Neural cell (in vitro differentiated cells): ENCODE measurements around the gene RPS6KA2. TPM values are rescaled to one million over a fixed set of nuclear protein-coding genes. Genes with fewer than 3 reads are reported as not detected.

Source experiments
- H2AFZ ChIP-seq: fragments of 200-600, 300-800 bp; sonication (generic), shearing (Covaris generic); 2 replicates; pipeline ENCODE4 v1.6.0; 2014; ENCODE audit warnings: low read depth, mild to moderate bottlenecking, antibody characterized with exemption, low read length, moderate library complexity
- H3F3A ChIP-seq: fragments of 200-600 bp; shearing (Covaris generic); 2 replicates; pipeline ENCODE4 v1.6.1; 2016; ENCODE audit warnings: mild to moderate bottlenecking, moderate library complexity, mixed read lengths, antibody characterized with exemption, low read length; ENCODE audit not compliant: insufficient read depth, poor library complexity, severe bottlenecking
- H3K27ac ChIP-seq: fragments of 200-600, 300-800 bp; sonication (generic), shearing (Covaris generic); 2 replicates; pipeline ENCODE4 v1.5.1; 2014; ENCODE audit warnings: mild to moderate bottlenecking, low read length, moderate library complexity
- H3K27me3 ChIP-seq: fragments of 300-800, 200-600 bp; sonication (generic), shearing (Covaris generic); 2 replicates; pipeline ENCODE4 v1.6.0; 2014; ENCODE audit warnings: mild to moderate bottlenecking, low read depth, low read length, moderate library complexity; ENCODE audit not compliant: insufficient read depth
- H3K36me3 ChIP-seq: fragments of 300-800, 200-600 bp; sonication (generic), shearing (Covaris generic); 2 replicates; pipeline ENCODE4 v1.5.1; 2014; ENCODE audit warnings: mild to moderate bottlenecking, antibody characterized with exemption, low read length, moderate library complexity; ENCODE audit not compliant: insufficient read depth
- H3K4me2 ChIP-seq: fragments of 300-800, 200-600 bp; sonication (generic), shearing (Covaris generic); 2 replicates; pipeline ENCODE4 v1.6.0; 2014; ENCODE audit warnings: mild to moderate bottlenecking, low read length
- H3K4me3 ChIP-seq: fragments of 300-800, 200-600 bp; sonication (generic), shearing (Covaris generic); 2 replicates; pipeline ENCODE4 v1.5.1; 2014; ENCODE audit warnings: mild to moderate bottlenecking, low read length, moderate library complexity
- H3K79me2 ChIP-seq: fragments of 200-600 bp; shearing (Covaris generic); replicated peaks from 2 replicates; pipeline ENCODE4 v1.6.0; 2014; ENCODE audit warnings: mild to moderate bottlenecking, low read length, moderate library complexity; ENCODE audit not compliant: insufficient read depth
- H3K9ac ChIP-seq: fragments of 300-800, 200-600 bp; sonication (generic), shearing (Covaris generic); 2 replicates; pipeline ENCODE4 v1.6.1; 2016; ENCODE audit warnings: mild to moderate bottlenecking, low read length, mixed read lengths
- H3K9me2 ChIP-seq: fragments of 200-600 bp; shearing (Covaris generic); 2 replicates; pipeline ENCODE4 v1.6.1; 2016; ENCODE audit warnings: mild to moderate bottlenecking, low read length, mixed read lengths; ENCODE audit not compliant: insufficient read depth
- H3K9me3 ChIP-seq: fragments of 200-600, 300-800 bp; sonication (generic), shearing (Covaris generic); 2 replicates; pipeline ENCODE4 v1.6.1; 2016; ENCODE audit warnings: mild to moderate bottlenecking, mixed run types, low read length, moderate library complexity, mixed read lengths
- H4K20me1 ChIP-seq: fragments of 200-600 bp; shearing (Covaris generic); 2 replicates; pipeline ENCODE4 v1.6.1; 2016; ENCODE audit warnings: mild to moderate bottlenecking, mixed run types; ENCODE audit not compliant: insufficient read depth
- CTCF ChIP-seq: fragments of 450-650 bp; IDR thresholded peaks from 2 replicates; pipeline ENCODE4 v1.5.1; 2014; ENCODE audit warnings: antibody characterized with exemption, mild to moderate bottlenecking, moderate library complexity; ENCODE audit not compliant: poor library complexity, severe bottlenecking
- EP300 ChIP-seq: fragments of 450-650 bp; conservative IDR thresholded peaks from 2 replicates; pipeline ENCODE4 v1.6.1; 2014; ENCODE audit warnings: antibody characterized with exemption, mild to moderate bottlenecking, moderate library complexity; ENCODE audit not compliant: poor library complexity, severe bottlenecking
- EZH2 ChIP-seq: fragments of 200-600, 300-800 bp; shearing (Covaris generic), sonication (generic); IDR thresholded peaks from 2 replicates; pipeline ENCODE4 v1.6.1; 2014; ENCODE audit warnings: antibody characterized with exemption, low read length, borderline replicate concordance, mild to moderate bottlenecking; ENCODE audit not compliant: insufficient read depth, poor library complexity, severe bottlenecking
- MXI1 ChIP-seq: fragments of 450-650 bp; conservative IDR thresholded peaks from 2 replicates; pipeline ENCODE4 v1.6.1; 2014; ENCODE audit warnings: antibody characterized with exemption, mild to moderate bottlenecking; ENCODE audit not compliant: poor library complexity, severe bottlenecking
- POLR2AphosphoS5 ChIP-seq: IDR thresholded peaks from 2 replicates; pipeline ENCODE4 v1.6.1; 2012
- RAD21 ChIP-seq: fragments of 450-650 bp; conservative IDR thresholded peaks from 2 replicates; pipeline ENCODE4 v1.6.1; 2014; ENCODE audit warnings: antibody characterized with exemption, mild to moderate bottlenecking, moderate library complexity
- SMC3 ChIP-seq: fragments of 450-650 bp; conservative IDR thresholded peaks from 2 replicates; pipeline ENCODE4 v1.6.1; 2014; ENCODE audit warnings: antibody characterized with exemption, mild to moderate bottlenecking, moderate library complexity; ENCODE audit not compliant: poor library complexity
- TAF1 ChIP-seq: IDR thresholded peaks from 2 replicates; pipeline ENCODE4 v1.6.1; 2012; ENCODE audit warnings: low read depth
- polyA plus RNA-seq: library from polyadenylated mRNA; depleted of rRNA; stranded (reverse); fragments of >200 nt; gene quantifications from 2 replicates; pipeline ENCODE4 v1.2.3, GENCODE V29; 2014
- TF ChIP-seq, protein P1 (sequence below): IDR thresholded peaks from 2 replicates; pipeline ENCODE4 v1.6.1; 2012; ENCODE audit warnings: borderline replicate concordance

The RPS6KA2 gene
- polyA plus RNA-seq, 1 donor from 2014 or later, result 34.3 TPM

DNA sequence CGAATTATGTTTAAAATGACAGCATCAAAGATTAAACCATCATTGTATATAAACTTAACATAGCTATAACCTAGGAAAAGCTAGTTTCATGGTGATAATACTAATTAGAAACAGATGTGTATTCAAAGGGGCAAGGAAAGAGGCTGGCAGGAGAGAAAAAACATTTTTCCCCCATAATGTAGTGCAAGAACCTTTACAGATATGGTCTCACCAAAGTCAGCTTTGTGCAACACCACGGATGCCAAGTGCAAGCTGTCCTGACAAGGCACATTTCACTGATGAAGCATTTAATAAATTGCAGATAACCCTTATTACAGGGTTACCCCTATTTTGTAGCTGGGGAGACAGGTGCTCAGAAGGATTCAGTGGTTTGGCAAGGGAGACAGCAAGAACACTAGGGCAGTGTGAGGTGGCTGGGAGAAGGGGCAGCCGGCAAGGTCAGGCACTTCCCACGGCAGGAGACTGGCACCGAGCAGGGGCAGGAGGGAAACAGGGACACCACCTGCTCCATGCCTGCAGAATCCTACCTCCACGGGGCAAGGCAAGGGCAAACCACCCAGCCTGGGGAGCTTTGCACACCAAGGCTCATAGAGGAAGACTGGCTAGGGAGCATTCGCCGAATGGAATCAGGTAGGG, 6.5 kb downstream of the RPS6KA2 start:
- H3K79me2 ChIP-seq, result peaks cover 73% of the 10 kb centered on the region
- H3K27me3 ChIP-seq, result no peaks in the 10 kb centered on the region
- no peaks in the 10 kb centered on the region for H4K20me1 ChIP-seq
- no peak overlapping the region for H2AFZ ChIP-seq
- TF ChIP-seq SMC3 (no peak), EZH2 (no peak), RAD21 (no peak), TAF1 (no peak), POLR2AphosphoS5 (no peak), EP300 (no peak), MXI1 (no peak), CTCF (no peak)
- TF ChIP-seq, protein P1, sequence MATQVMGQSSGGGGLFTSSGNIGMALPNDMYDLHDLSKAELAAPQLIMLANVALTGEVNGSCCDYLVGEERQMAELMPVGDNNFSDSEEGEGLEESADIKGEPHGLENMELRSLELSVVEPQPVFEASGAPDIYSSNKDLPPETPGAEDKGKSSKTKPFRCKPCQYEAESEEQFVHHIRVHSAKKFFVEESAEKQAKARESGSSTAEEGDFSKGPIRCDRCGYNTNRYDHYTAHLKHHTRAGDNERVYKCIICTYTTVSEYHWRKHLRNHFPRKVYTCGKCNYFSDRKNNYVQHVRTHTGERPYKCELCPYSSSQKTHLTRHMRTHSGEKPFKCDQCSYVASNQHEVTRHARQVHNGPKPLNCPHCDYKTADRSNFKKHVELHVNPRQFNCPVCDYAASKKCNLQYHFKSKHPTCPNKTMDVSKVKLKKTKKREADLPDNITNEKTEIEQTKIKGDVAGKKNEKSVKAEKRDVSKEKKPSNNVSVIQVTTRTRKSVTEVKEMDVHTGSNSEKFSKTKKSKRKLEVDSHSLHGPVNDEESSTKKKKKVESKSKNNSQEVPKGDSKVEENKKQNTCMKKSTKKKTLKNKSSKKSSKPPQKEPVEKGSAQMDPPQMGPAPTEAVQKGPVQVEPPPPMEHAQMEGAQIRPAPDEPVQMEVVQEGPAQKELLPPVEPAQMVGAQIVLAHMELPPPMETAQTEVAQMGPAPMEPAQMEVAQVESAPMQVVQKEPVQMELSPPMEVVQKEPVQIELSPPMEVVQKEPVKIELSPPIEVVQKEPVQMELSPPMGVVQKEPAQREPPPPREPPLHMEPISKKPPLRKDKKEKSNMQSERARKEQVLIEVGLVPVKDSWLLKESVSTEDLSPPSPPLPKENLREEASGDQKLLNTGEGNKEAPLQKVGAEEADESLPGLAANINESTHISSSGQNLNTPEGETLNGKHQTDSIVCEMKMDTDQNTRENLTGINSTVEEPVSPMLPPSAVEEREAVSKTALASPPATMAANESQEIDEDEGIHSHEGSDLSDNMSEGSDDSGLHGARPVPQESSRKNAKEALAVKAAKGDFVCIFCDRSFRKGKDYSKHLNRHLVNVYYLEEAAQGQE, result no peak
- H3K9ac ChIP-seq, result no peak overlapping the region
- H3K9me2 ChIP-seq, result no peaks in the 10 kb centered on the region
- H3K4me3 ChIP-seq, result peak overlapping the region; percentile 34
- no peaks in the 10 kb centered on the region for H3K9me3 ChIP-seq
- H3K27ac ChIP-seq, result no peak overlapping the region
- no peaks in the 10 kb centered on the region for H3F3A ChIP-seq
- peaks cover 12% of the 10 kb centered on the region for H3K36me3 ChIP-seq
- no peak overlapping the region for H3K4me2 ChIP-seq

DNA sequence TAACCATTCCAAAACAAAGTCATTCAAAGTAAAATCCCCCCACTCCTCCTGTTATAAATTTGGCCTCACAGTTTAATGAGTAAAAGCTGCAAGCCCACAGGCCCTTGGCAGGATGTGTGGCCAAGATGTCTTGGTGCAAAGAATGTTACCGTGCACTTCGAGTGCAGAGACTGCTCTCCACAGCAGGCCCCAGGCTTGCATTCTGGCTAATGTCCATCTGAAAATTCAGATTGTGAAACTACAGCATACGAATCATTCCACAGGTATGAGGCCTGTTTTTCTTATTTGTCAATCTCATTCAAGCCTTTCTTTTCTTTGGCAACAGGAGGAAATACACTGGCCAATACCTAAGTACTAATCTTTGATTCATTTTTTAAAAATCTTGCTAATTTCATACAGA, 7.1 kb downstream of the RPS6KA2 start:
- no peak overlapping the region for H3K4me2 ChIP-seq
- TF ChIP-seq CTCF (no peak), MXI1 (no peak), RAD21 (no peak), EP300 (no peak), EZH2 (no peak), POLR2AphosphoS5 (no peak)

More for the DNA sequence above, 7.1 kb downstream of the RPS6KA2 start:
- Histone ChIP-seq H3K9me2 (no peaks in the 10 kb centered on the region), H3K9me3 (no peaks in the 10 kb centered on the region), H3K27me3 (no peaks in the 10 kb centered on the region), H3K4me3 (no peak overlapping the region), H3K27ac (no peak overlapping the region), H2AFZ (no peak overlapping the region), H3K79me2 (peaks cover 69% of the 10 kb centered on the region), H3K36me3 (peaks cover 12% of the 10 kb centered on the region), H3F3A (no peaks in the 10 kb centered on the region), H3K9ac (no peak overlapping the region), H4K20me1 (no peaks in the 10 kb centered on the region)
